Spinal cord (tissue), 10 donors: Measurements from ENCODE around the gene PODXL. TPM values are rescaled to one million over a fixed set of nuclear protein-coding genes. Genes with fewer than 3 reads are reported as not detected.
"Not testable (repeated sequence)": the region's sequence is repeated elsewhere in the genome, so short reads cannot be mapped to it uniquely, and the experiment has no call there.

ENCODE experiments used
- DNase-seq, 6 donors: peaks; one replicate each; pipeline versions ENCODE4 v3.0.0 to v3.0.0-alpha.2; 2013 to 2015; ENCODE audit warnings: low spot score in 6 of 6, low read depth in 4 of 6
- H3K27ac ChIP-seq: one replicate; pipeline ENCODE4 v1.5.1; 2013; ENCODE audit warnings: low read depth, low read length, control low read depth
- H3K27me3 ChIP-seq: one replicate; pipeline ENCODE4 v1.6.1; 2013; ENCODE audit warnings: low read length; ENCODE audit not compliant: control insufficient read depth, insufficient read depth
- H3K36me3 ChIP-seq: one replicate; pipeline ENCODE4 v1.6.1; 2013; ENCODE audit warnings: low read length; ENCODE audit not compliant: control insufficient read depth, insufficient read depth
- H3K4me1 ChIP-seq: one replicate; pipeline ENCODE4 v1.6.1; 2013; ENCODE audit warnings: low read length; ENCODE audit not compliant: control insufficient read depth, insufficient read depth
- H3K4me3 ChIP-seq: one replicate; pipeline ENCODE4 v1.5.1; 2013; ENCODE audit warnings: low read depth, low read length, control low read depth
- H3K9me3 ChIP-seq: one replicate; pipeline ENCODE4 v1.6.1; 2013; ENCODE audit warnings: low read length; ENCODE audit not compliant: control insufficient read depth, insufficient read depth
- WGBS: methylation state at CpG from one replicate; pipeline ENCODE4 v1.1.5; 2013; ENCODE audit warnings: missing lambda C conversion rate; ENCODE audit not compliant: insufficient coverage; 5-methylcytosine and 5-hydroxymethylcytosine counted together
- polyA plus RNA-seq, 2 donors: library from polyadenylated mRNA; unstranded; fragments of 120-200 nt; gene quantifications; one replicate each; pipeline ENCODE4 v1.2.1, GENCODE V29; 2013; ENCODE audit not compliant: insufficient read length in 2 of 2
- total RNA-seq, 2 donors: library from RNA; depleted of rRNA in 1 of 2; stranded (reverse); fragments of 120-200 nt in 1 of 2; fragments of >200 nt in 1 of 2; gene quantifications; one replicate each; pipeline versions ENCODE4 v1.2.3 to v1.2.4, GENCODE V29; 2013 to 2014
- donor health status: healthy.

The PODXL gene
- total and polyA plus RNA-seq, 4 donors: 15.2 to 51.1 (median 43.1) TPM

GRCh38 chr7:131471250-131472004 is 85.0 kb downstream of the PODXL start:
- H3K36me3 ChIP-seq: peaks cover 20% of the 10 kb centered on the region
- H3K27me3 ChIP-seq: no peaks in the 10 kb centered on the region
- peak in 1 of 6 donors; percentile 40 for DNase-seq
- H3K9me3 ChIP-seq: peaks cover 1% of the 10 kb centered on the region
- WGBS: 50% methylated on average over 1 of the region's 4 CpGs
- H3K4me1 ChIP-seq: no peaks in the 10 kb centered on the region
- H3K27ac ChIP-seq: no peak overlapping the region
- H3K4me3 ChIP-seq: no peak overlapping the region

DNA sequence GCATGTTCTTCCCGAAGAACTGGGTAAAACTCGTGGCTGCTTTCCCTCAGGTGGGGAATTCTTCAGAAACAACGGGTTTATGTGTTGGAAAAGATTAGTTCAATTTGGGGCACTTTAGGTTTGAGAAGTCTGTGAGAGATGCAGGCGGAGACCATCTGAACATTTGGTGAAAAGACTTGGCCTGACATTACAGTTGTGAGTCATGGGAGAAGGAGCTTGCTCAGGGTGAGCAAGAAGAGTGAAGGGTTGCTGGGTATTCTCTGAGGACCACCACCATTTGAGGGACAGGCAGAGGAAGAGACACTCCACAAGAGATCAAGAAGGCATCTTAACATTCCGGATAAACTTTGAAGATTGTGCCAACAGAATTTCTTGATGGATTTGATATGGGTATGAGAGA is 88.6 kb downstream of the PODXL start:
- DNase-seq: no peak
- H3K27ac ChIP-seq: no peak overlapping the region
- H3K9me3 ChIP-seq: no peaks in the 10 kb centered on the region
- H3K27me3 ChIP-seq: no peaks in the 10 kb centered on the region
- H3K4me1 ChIP-seq: no peaks in the 10 kb centered on the region
- peaks cover 17% of the 10 kb centered on the region for H3K36me3 ChIP-seq
- H3K4me3 ChIP-seq: no peak overlapping the region
- 100% methylated on average over 4 of the region's 5 CpGs for WGBS

GRCh38 chr7:131466735-131467365 is 89.6 kb downstream of the PODXL start:
- Histone ChIP-seq H3K9me3 (no peaks in the 10 kb centered on the region), H3K4me1 (no peaks in the 10 kb centered on the region), H3K4me3 (no peak overlapping the region), H3K27me3 (no peaks in the 10 kb centered on the region), H3K36me3 (peaks cover 11% of the 10 kb centered on the region), H3K27ac (no peak overlapping the region)
- WGBS: no CpG with 5 or more reads among the region's 12 CpGs
- no peak for DNase-seq

- H3K36me3 ChIP-seq, H3K4me3 ChIP-seq, H3K4me1 ChIP-seq, H3K27ac ChIP-seq, H3K9me3 ChIP-seq, H3K27me3 ChIP-seq, DNase-seq: not testable (repeated sequence)
Measured at GRCh38 chr7:131462715-131463114, 93.7 kb downstream of the PODXL start.

DNA sequence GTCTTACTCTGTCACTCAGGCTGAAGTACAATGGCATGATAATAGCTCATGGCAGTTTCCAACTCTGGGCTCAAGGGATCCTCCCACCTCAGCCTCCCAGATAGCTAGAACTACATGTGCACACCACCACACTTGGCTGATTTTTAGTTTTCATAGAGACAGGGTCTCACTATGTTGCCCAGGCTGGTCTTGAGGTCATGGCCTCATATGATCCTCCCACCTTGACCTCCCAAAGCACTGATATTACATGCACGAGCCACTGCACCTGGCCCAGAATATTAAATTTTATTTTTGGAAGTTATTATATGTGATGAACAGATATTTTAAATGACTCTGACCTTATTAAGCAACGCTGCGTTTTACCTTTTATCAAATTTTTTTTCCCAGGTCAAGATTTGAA is 94.4 kb downstream of the PODXL start:
- Histone ChIP-seq H3K4me1 (no peaks in the 10 kb centered on the region), H3K4me3 (no peak overlapping the region), H3K27me3 (no peaks in the 10 kb centered on the region), H3K36me3 (peaks cover 5% of the 10 kb centered on the region), H3K9me3 (no peaks in the 10 kb centered on the region), H3K27ac (no peak overlapping the region)
- no CpG with 5 or more reads among the region's 3 CpGs for WGBS
- DNase-seq: no peak

DNA sequence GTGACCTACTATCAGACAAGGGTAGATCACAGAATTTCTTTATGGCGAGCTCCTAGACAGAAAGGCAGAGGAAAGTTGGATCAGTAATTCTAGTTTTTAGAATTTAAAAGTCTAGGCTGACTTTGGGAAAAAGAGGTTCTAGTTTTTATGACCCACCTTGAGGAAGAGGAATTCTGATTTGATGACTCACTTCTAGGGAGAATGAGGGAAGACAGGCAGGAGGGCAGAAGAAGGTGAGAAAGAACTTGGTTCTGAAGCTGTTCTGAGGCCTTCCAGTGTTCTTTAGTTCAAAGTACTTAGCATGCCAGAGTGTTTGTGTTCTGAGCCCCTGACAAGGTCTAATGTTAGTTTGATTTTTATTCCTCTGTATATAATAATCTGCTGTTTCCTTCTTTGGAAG is 97.2 kb downstream of the PODXL start:
- H3K4me3 ChIP-seq: no peak overlapping the region
- no peaks in the 10 kb centered on the region for H3K4me1 ChIP-seq
- DNase-seq: no peak
- H3K27me3 ChIP-seq: no peaks in the 10 kb centered on the region
- 83% methylated on average over 1 of the region's 1 CpG for WGBS
- no peak overlapping the region for H3K27ac ChIP-seq
- H3K9me3 ChIP-seq: no peaks in the 10 kb centered on the region
- H3K36me3 ChIP-seq: no peaks in the 10 kb centered on the region

DNA sequence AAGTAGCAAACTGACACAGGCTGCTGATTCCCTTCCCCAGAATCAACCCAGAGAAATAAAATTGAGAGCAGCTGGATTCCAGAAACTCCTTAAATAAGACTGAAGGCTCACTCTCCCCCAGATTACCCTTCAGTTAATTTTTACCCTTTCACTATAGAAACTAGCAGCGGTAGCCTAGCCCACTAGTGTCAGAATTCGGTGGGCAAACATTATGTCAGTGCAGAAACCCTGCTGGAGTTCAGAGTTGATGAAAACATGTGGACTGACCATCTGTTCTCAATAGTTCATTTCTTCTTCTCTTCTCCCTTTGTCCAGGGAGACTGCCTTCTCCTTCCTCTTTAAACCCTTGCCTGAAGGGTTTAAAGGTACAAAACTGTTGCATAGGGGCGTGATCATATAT is 100.1 kb downstream of the PODXL start:
- Histone ChIP-seq H3K27me3 (no peaks in the 10 kb centered on the region), H3K36me3 (no peaks in the 10 kb centered on the region), H3K4me1 (no peaks in the 10 kb centered on the region), H3K9me3 (no peaks in the 10 kb centered on the region), H3K27ac (no peak overlapping the region), H3K4me3 (no peak overlapping the region)
- 46% methylated on average over 2 of the region's 3 CpGs for WGBS
- DNase-seq: peak in 1 of 6 donors; percentile 8

DNA sequence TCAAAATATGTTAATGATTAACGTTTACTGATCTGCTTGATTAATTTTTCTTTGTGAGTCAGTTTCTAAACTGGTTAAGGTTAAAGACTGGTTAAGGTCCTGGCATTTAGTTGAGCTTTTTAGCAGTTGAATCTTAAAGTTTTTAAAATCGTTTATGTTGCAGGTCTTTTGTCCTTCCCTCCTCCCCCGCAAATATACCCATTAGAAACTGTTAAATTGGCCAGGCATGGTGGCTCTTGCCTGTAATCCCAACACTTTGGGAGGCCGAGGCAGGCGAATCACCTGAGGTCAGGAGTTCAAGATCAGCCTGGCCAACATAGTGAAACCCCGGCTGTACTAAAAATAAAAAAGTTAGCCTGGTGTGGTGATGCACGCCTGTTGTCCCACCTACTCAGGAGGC is 100.9 kb downstream of the PODXL start:
- Histone ChIP-seq H3K4me1 (no peaks in the 10 kb centered on the region), H3K4me3 (no peak overlapping the region), H3K36me3 (no peaks in the 10 kb centered on the region), H3K9me3 (no peaks in the 10 kb centered on the region), H3K27me3 (no peaks in the 10 kb centered on the region), H3K27ac (no peak overlapping the region)
- DNase-seq: no peak
- WGBS: 65% methylated on average over 2 of the region's 7 CpGs

- H3K27me3 ChIP-seq: no peaks in the 10 kb centered on the region
- H3K4me1 ChIP-seq: no peaks in the 10 kb centered on the region
- H3K36me3 ChIP-seq: no peaks in the 10 kb centered on the region
- whole genome bisulfite sequencing: no CpG with 5 or more reads among the region's 2 CpGs
- no peak for DNase-seq
- no peak overlapping the region for H3K4me3 ChIP-seq
- no peaks in the 10 kb centered on the region for H3K9me3 ChIP-seq
- H3K27ac ChIP-seq: no peak overlapping the region
Measured at GRCh38 chr7:131455001-131455400, 101.4 kb downstream of the PODXL start.

DNA sequence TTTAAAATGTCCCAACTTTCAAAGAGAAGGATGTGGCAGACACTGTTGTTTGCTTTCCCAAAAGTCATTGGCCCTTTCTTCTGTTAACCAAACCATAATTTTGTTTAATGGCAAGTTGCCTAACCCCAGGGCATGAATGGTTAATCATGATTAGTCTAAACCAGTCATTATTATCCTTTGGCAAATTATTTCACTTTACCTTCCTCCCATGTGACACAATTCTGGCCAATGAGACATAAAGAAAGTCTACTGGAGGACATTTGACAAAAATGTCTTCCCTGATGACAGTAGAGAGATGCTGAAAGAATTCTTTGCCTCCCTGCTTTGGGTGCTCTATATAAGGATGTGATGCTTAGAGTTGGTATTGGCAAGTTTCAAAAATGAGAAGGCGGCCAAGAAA is 101.9 kb downstream of the PODXL start:
- no peaks in the 10 kb centered on the region for H3K9me3 ChIP-seq
- no peaks in the 10 kb centered on the region for H3K27me3 ChIP-seq
- H3K4me3 ChIP-seq: no peak overlapping the region
- no peaks in the 10 kb centered on the region for H3K4me1 ChIP-seq
- H3K27ac ChIP-seq: no peak overlapping the region
- no peak for DNase-seq
- 100% methylated on average over 1 of the region's 1 CpG for WGBS
- H3K36me3 ChIP-seq: peaks cover 1% of the 10 kb centered on the region
